Loucy (cell line): ENCODE measurements around the gene PRKN.

ENCODE experiments used
- H2AFZ ChIP-seq: fragments of 200-600 bp; sonication (generic); 2 replicates; pipeline ENCODE4 v1.6.0; 2016; ENCODE audit warnings: antibody characterized with exemption, mild to moderate bottlenecking, low read length, moderate library complexity
- H3F3A ChIP-seq: fragments of 200-600 bp; 2 replicates; pipeline ENCODE4 v1.6.0; 2016; ENCODE audit warnings: antibody characterized with exemption, low read depth, mild to moderate bottlenecking
- H3K27me3 ChIP-seq: fragments of 200-600 bp; sonication (generic); 2 replicates; pipeline ENCODE4 v1.6.1; 2014; ENCODE audit warnings: low read length, mild to moderate bottlenecking; ENCODE audit not compliant: insufficient read depth, poor library complexity, severe bottlenecking
- H3K36me3 ChIP-seq: fragments of 200-600 bp; sonication (generic); 2 replicates; pipeline ENCODE4 v1.6.1; 2016; ENCODE audit warnings: low read length; ENCODE audit not compliant: insufficient read depth
- H3K4me1 ChIP-seq: fragments of 200-600 bp; sonication (generic); 2 replicates; pipeline ENCODE4 v1.5.1; 2014; ENCODE audit warnings: low read length, mild to moderate bottlenecking; ENCODE audit not compliant: insufficient read depth, poor library complexity, severe bottlenecking
- H3K4me2 ChIP-seq: fragments of 200-600 bp; sonication (generic); 2 replicates; pipeline ENCODE4 v1.6.0; 2014; ENCODE audit warnings: antibody characterized with exemption, low read length, low read depth, mild to moderate bottlenecking; ENCODE audit not compliant: poor library complexity, severe bottlenecking
- H3K4me3 ChIP-seq: fragments of 200-600 bp; sonication (generic); 2 replicates; pipeline ENCODE4 v1.5.1; 2014; ENCODE audit warnings: low read length, mild to moderate bottlenecking, mixed read lengths; ENCODE audit not compliant: poor library complexity, severe bottlenecking
- H3K79me2 ChIP-seq: fragments of 200-600 bp; sonication (generic); 2 replicates; pipeline ENCODE4 v1.6.1; 2014; ENCODE audit warnings: low read length; ENCODE audit not compliant: insufficient read depth
- H3K9ac ChIP-seq: fragments of 200-600 bp; sonication (generic); 2 replicates; pipeline ENCODE4 v1.6.0; 2014; ENCODE audit warnings: mild to moderate bottlenecking, low read depth, low read length, moderate library complexity; ENCODE audit not compliant: poor library complexity, severe bottlenecking
- H3K9me2 ChIP-seq: fragments of 200-600 bp; sonication (generic); replicated peaks from 2 replicates; pipeline ENCODE4 v1.6.1; 2016; ENCODE audit warnings: low read depth, low read length, mixed read lengths
- H3K9me3 ChIP-seq: fragments of 200-600 bp; sonication (generic); 2 replicates; pipeline ENCODE4 v1.6.1; 2014; ENCODE audit warnings: mild to moderate bottlenecking, antibody characterized with exemption, low read length, low read depth; ENCODE audit not compliant: insufficient read depth
- H4K20me1 ChIP-seq: fragments of 200-600 bp; sonication (generic); 2 replicates; pipeline ENCODE4 v1.6.0; 2014; ENCODE audit warnings: antibody characterized with exemption, low read length, mild to moderate bottlenecking; ENCODE audit not compliant: insufficient read depth, poor library complexity, severe bottlenecking
- EZH2phosphoT487 ChIP-seq: fragments of 200-600 bp; IDR thresholded peaks from 2 replicates; pipeline ENCODE4 v1.6.1; 2018; ENCODE audit warnings: antibody characterized with exemption, mild to moderate bottlenecking, moderate library complexity, borderline replicate concordance
- TF ChIP-seq, protein P1 (sequence below): fragments of 200-600 bp; sonication (generic); conservative IDR thresholded peaks from 2 replicates; pipeline ENCODE4 v1.5.1; 2014; ENCODE audit warnings: mild to moderate bottlenecking, antibody characterized with exemption, low read length

Gene PRKN

GRCh38 chr6:162343198-162343935 lies 384.2 kb downstream of the PRKN start:
- H3K4me1 ChIP-seq = no peaks in the 10 kb centered on the region
- no peaks in the 10 kb centered on the region for H3K9me3 ChIP-seq
- H3K27me3 ChIP-seq = no peaks in the 10 kb centered on the region
- H3K9ac ChIP-seq = no peak overlapping the region
- no peak overlapping the region for H3K4me3 ChIP-seq
- no peaks in the 10 kb centered on the region for H4K20me1 ChIP-seq
- no peak overlapping the region for H3K4me2 ChIP-seq
- no peaks in the 10 kb centered on the region for H3K36me3 ChIP-seq
- TF ChIP-seq, protein P1, sequence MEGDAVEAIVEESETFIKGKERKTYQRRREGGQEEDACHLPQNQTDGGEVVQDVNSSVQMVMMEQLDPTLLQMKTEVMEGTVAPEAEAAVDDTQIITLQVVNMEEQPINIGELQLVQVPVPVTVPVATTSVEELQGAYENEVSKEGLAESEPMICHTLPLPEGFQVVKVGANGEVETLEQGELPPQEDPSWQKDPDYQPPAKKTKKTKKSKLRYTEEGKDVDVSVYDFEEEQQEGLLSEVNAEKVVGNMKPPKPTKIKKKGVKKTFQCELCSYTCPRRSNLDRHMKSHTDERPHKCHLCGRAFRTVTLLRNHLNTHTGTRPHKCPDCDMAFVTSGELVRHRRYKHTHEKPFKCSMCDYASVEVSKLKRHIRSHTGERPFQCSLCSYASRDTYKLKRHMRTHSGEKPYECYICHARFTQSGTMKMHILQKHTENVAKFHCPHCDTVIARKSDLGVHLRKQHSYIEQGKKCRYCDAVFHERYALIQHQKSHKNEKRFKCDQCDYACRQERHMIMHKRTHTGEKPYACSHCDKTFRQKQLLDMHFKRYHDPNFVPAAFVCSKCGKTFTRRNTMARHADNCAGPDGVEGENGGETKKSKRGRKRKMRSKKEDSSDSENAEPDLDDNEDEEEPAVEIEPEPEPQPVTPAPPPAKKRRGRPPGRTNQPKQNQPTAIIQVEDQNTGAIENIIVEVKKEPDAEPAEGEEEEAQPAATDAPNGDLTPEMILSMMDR = no peak
- TF ChIP-seq EZH2phosphoT487 = no peak
- H3F3A ChIP-seq = no peaks in the 10 kb centered on the region
- no peaks in the 10 kb centered on the region for H3K79me2 ChIP-seq
- no peak overlapping the region for H2AFZ ChIP-seq
- no peaks in the 10 kb centered on the region for H3K9me2 ChIP-seq

GRCh38 chr6:162337412-162337811 lies 390.2 kb downstream of the PRKN start:
- Histone ChIP-seq H3K9me3 (no peaks in the 10 kb centered on the region), H3K4me1 (no peaks in the 10 kb centered on the region), H3K9ac (no peak overlapping the region), H3K79me2 (no peaks in the 10 kb centered on the region), H3K4me3 (no peak overlapping the region), H3K27me3 (no peaks in the 10 kb centered on the region), H3K36me3 (no peaks in the 10 kb centered on the region), H3F3A (no peaks in the 10 kb centered on the region), H3K4me2 (no peak overlapping the region), H2AFZ (no peak overlapping the region), H3K9me2 (no peaks in the 10 kb centered on the region), H4K20me1 (no peaks in the 10 kb centered on the region)
- TF ChIP-seq, protein P1 = no peak
- no peak for TF ChIP-seq EZH2phosphoT487

- no peaks in the 10 kb centered on the region for H3K9me3 ChIP-seq
- TF ChIP-seq, protein P1 = no peak
- no peak for TF ChIP-seq EZH2phosphoT487
- no peak overlapping the region for H3K9ac ChIP-seq
- no peaks in the 10 kb centered on the region for H3K9me2 ChIP-seq
- no peaks in the 10 kb centered on the region for H3K79me2 ChIP-seq
- H4K20me1 ChIP-seq = no peaks in the 10 kb centered on the region
- H3K36me3 ChIP-seq = no peaks in the 10 kb centered on the region
- no peak overlapping the region for H3K4me2 ChIP-seq
- no peaks in the 10 kb centered on the region for H3K27me3 ChIP-seq
- no peaks in the 10 kb centered on the region for H3F3A ChIP-seq
- H2AFZ ChIP-seq = no peak overlapping the region
- H3K4me3 ChIP-seq = no peak overlapping the region
- no peaks in the 10 kb centered on the region for H3K4me1 ChIP-seq
Observed at GRCh38 chr6:162336359-162336758, 391.2 kb downstream of the PRKN start.
